Measurements from ENCODE around the gene BARHL2.

- TF ChIP-seq POLR2A (IDR thresholded peaks at IDR 0.05; ENCODE audit: low read depth) (no peak), CTCF (IDR thresholded peaks at IDR 0.05) (no peak)
Measured at GRCh38 chr1:90718411-90719329, 1.6 kb upstream of the BARHL2 start.
